Endothelial cell of umbilical vein (primary cell): ENCODE data around the gene ATXN1. TPM values are rescaled to one million over a fixed set of nuclear protein-coding genes. Genes with fewer than 3 reads are reported as not detected.

Source experiments
- BruUV-seq: library from RNA; stranded (reverse); fragments of 400-500 nt; replicated peaks from 2 replicates; lab custom pipeline; 2021; lab: Mats Ljungman, UMichigan
- CTCF ChIA-PET: fragments of 300-600, 350-600 bp; sonication (Branson Sonifier 250); formaldehyde crosslinking; loops from one replicate; lab custom pipeline; 2021; ENCODE audit warnings: antibody characterized with exemption, inconsistent platforms; lab: Charles Lee
- POLR2A ChIA-PET: fragments of 300-600, 350-600 bp; sonication (Branson Sonifier 250); formaldehyde crosslinking; loops from one replicate; lab custom pipeline; 2021; ENCODE audit warnings: antibody characterized with exemption, inconsistent platforms; lab: Charles Lee
- DNase-seq: peaks from one replicate; pipeline ENCODE4 v3.0.0-alpha.2; 2011; ENCODE audit warnings: low read depth, low spot score
- FAIRE-seq: peaks from 2 replicates; lab custom pipeline; 2011; peaks lifted over from hg19 to GRCh38; lab: Jason Lieb, UNC
- H2AFZ ChIP-seq: 2 replicates; pipeline ENCODE4 v1.6.0; 2012; ENCODE audit warnings: low read depth, low read length, control low read depth, inconsistent platforms
- H3K27ac ChIP-seq: 2 replicates; pipeline ENCODE4 v1.5.1; 2011; ENCODE audit warnings: low read depth, mild to moderate bottlenecking, control low read depth, low read length, moderate library complexity; ENCODE audit not compliant: insufficient read depth
- H3K27me3 ChIP-seq, 2 experiments: 2 replicates each; pipeline versions ENCODE4 v1.6.0 to v1.6.1; 2011; ENCODE audit warnings: low read length in 2 of 2, mixed read lengths in 1 of 2; ENCODE audit not compliant: control insufficient read depth in 2 of 2, insufficient read depth in 2 of 2
- H3K36me3 ChIP-seq, 2 experiments: 2 replicates in 1 of 2; 3 replicates in 1 of 2; pipeline ENCODE4 v1.5.1; 2011; ENCODE audit warnings: low read length in 2 of 2, mild to moderate bottlenecking in 1 of 2, moderate library complexity in 1 of 2; ENCODE audit not compliant: control insufficient read depth in 2 of 2, insufficient read depth in 2 of 2; ENCODE audit errors: extremely low read depth in 1 of 2
- H3K4me1 ChIP-seq: 3 replicates; pipeline ENCODE4 v1.5.1; 2011; ENCODE audit warnings: mild to moderate bottlenecking, low read length; ENCODE audit not compliant: control insufficient read depth, insufficient read depth; ENCODE audit errors: extremely low read depth
- H3K4me2 ChIP-seq: 2 replicates; pipeline ENCODE4 v1.6.1; 2011; ENCODE audit warnings: low read length, control low read depth, mixed read lengths; ENCODE audit not compliant: insufficient read depth
- H3K4me3 ChIP-seq, 3 experiments: fragments of 200-600 bp in 1 of 3; sonication (generic), shearing (Covaris generic) in 1 of 3; replicated peaks in 1 of 3; 2 replicates each; pipeline ENCODE4 v1.5.1; 2011 to 2016; ENCODE audit warnings: control low read depth in 3 of 3, low read length in 3 of 3, mild to moderate bottlenecking in 2 of 3, inconsistent platforms in 1 of 3, low read depth in 1 of 3, moderate library complexity in 1 of 3; ENCODE audit not compliant: insufficient read depth in 1 of 3
- H3K79me2 ChIP-seq: 2 replicates; pipeline ENCODE4 v1.6.0; 2012; ENCODE audit warnings: low read length, inconsistent platforms; ENCODE audit not compliant: control insufficient read depth, insufficient read depth
- H3K9ac ChIP-seq: replicated peaks from 2 replicates; pipeline ENCODE3; 2011; ENCODE audit warnings: low read length, control low read depth; ENCODE audit not compliant: insufficient read depth; ENCODE audit errors: extremely low read depth
- H3K9me1 ChIP-seq: replicated peaks from 3 replicates; pipeline ENCODE4 v1.6.0; 2011; ENCODE audit warnings: mild to moderate bottlenecking, low read length; ENCODE audit not compliant: control insufficient read depth, insufficient read depth; ENCODE audit errors: extremely low read depth
- H3K9me3 ChIP-seq: replicated peaks from 2 replicates; pipeline ENCODE4 v1.5.1; 2012; ENCODE audit warnings: low read length, inconsistent platforms; ENCODE audit not compliant: control insufficient read depth, insufficient read depth
- H4K20me1 ChIP-seq: replicated peaks from 2 replicates; pipeline ENCODE3; 2011; ENCODE audit warnings: mild to moderate bottlenecking, low read length; ENCODE audit not compliant: control insufficient read depth, insufficient read depth; ENCODE audit errors: extremely low read depth
- EZH2 ChIP-seq: IDR thresholded peaks from 2 replicates; pipeline ENCODE4 v1.6.1; 2012; ENCODE audit warnings: borderline replicate concordance, low read depth, mild to moderate bottlenecking, moderate library complexity, low read length, inconsistent platforms; ENCODE audit not compliant: severe bottlenecking
- FOS ChIP-seq: IDR thresholded peaks from 2 replicates; pipeline ENCODE4 v1.6.1; 2011; ENCODE audit warnings: mild to moderate bottlenecking, low read length, moderate library complexity, borderline replicate concordance; ENCODE audit not compliant: insufficient read depth
- GATA2 ChIP-seq: IDR thresholded peaks from 2 replicates; pipeline ENCODE4 v1.7.0; 2011; ENCODE audit warnings: low read depth, mild to moderate bottlenecking, moderate library complexity, mixed read lengths, low read length; ENCODE audit not compliant: insufficient read length, insufficient read depth
- JUN ChIP-seq: IDR thresholded peaks from 2 replicates; pipeline ENCODE4 v1.6.1; 2011; ENCODE audit warnings: borderline replicate concordance, low read depth; ENCODE audit not compliant: insufficient read length, insufficient read depth
- POLR2AphosphoS5 ChIP-seq: IDR thresholded peaks from 2 replicates; pipeline ENCODE4 v1.6.1; 2012; ENCODE audit warnings: low read depth, mild to moderate bottlenecking, control low read depth, low read length, moderate library complexity; ENCODE audit not compliant: insufficient read depth
- dilution Hi-C: fragments of 300-500 bp; cut with MboI; formaldehyde crosslinking; loops from one replicate; pipeline ENCODE4 v1.15.0; 2019; ENCODE audit warnings: low sequenced_read_pairs; ENCODE audit not compliant: extremely low pct_ligation_motif_present
- intact Hi-C: fragments of 100-400 bp; cut with micrococcal nuclease; formaldehyde crosslinking; loops from one replicate; pipeline ENCODE4 v1.10.0; 2022
- polyA plus RNA-seq, 4 experiments: library from polyadenylated mRNA; depleted of rRNA in 3 of 4; stranded (reverse) in 3 of 4; unstranded in 1 of 4; fragments of >200 nt; gene quantifications; 2 replicates each; pipeline versions ENCODE4 v1.2.1 to v1.2.3, GENCODE V29; 2011 to 2012; ENCODE audit warnings: missing spikeins in 1 of 4
- total RNA-seq: library from RNA; stranded (reverse); gene quantifications from 2 replicates; pipeline ENCODE4 v1.2.3, GENCODE V29; 2021
- TF ChIP-seq, protein P1 (sequence below), 2 donors: IDR thresholded peaks; 1 replicate in 1 of 2; 2 replicates in 1 of 2; pipeline ENCODE4 v1.5.1; 2011; ENCODE audit warnings: low read length in 2 of 2, mild to moderate bottlenecking in 2 of 2, moderate library complexity in 2 of 2, control low read depth in 1 of 2, inconsistent platforms in 1 of 2, low read depth in 1 of 2; ENCODE audit not compliant: insufficient read depth in 1 of 2; ENCODE audit errors: extremely low read depth in 1 of 2

ATXN1 gene
- total and polyA plus RNA-seq, 2 donors (not counting 3 experiments of a cell fraction or from before 2014, with no cell fraction given): 16.4 to 33.0 TPM

DNA sequence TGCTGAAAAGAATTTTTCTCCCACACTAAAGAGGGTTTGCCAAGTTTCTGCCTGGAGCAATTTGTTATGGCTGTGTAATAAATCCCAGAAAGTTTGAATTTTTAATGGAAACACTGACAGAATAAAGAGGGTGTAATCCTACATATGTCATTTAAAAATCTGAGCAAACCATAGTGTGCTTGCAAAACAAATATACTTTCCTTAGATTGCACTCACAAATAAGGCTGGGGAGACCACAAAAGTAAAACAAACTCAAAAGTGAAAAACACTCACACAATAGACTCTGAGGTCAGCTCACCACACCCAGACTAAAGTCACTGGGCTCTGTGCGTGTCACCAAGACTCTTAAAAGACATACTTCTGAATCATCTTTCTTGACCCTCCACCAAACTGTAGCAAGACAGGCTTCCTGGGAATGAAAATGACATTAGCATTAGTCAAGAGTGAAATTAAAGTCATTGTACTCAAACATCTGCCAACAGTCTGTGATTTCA, 4.8 kb upstream of the ATXN1 start:
- H3K27ac ChIP-seq: peak overlapping the region; percentile 51
- peak overlapping the region; percentile 19 for H3K9ac ChIP-seq
- H3K4me3 ChIP-seq: no peak overlapping the region
- intact Hi-C loops: loop anchor here (5.0 kb wide), 3 partner anchors 246 to 549 kb away; no protein-coding TSS in a partner anchor
- BruUV-seq: no TSS peak
- no peak overlapping the region for H2AFZ ChIP-seq
- H3K27me3 ChIP-seq: no peaks in the 10 kb centered on the region
- no peaks in the 10 kb centered on the region for H3K9me3 ChIP-seq
- FAIRE-seq (peak; percentile 62), DNase-seq (peak; percentile 64)
- no peaks in the 10 kb centered on the region for H3K9me1 ChIP-seq
- ChIA-PET CTCF (interaction anchor here (1.0 to 1.4 kb wide), 2 partner anchors 199 to 320 kb away, joined by 3 to 8 read pairs; no protein-coding TSS in a partner anchor), POLR2A (no interaction called here)
- no peaks in the 10 kb centered on the region for H4K20me1 ChIP-seq
- dilution Hi-C loops: no loop called here
- peak; percentile 36 for TF ChIP-seq JUN
- peak; percentile 84 for TF ChIP-seq FOS
- no peak for TF ChIP-seq EZH2
- TF ChIP-seq GATA2: no peak
- peak; percentile 58 for TF ChIP-seq POLR2AphosphoS5
- H3K4me1 ChIP-seq: peaks cover 69% of the 10 kb centered on the region
- no peaks in the 10 kb centered on the region for H3K79me2 ChIP-seq
- H3K4me2 ChIP-seq: peak overlapping the region; percentile 13
- no peaks in the 10 kb centered on the region for H3K36me3 ChIP-seq

DNA sequence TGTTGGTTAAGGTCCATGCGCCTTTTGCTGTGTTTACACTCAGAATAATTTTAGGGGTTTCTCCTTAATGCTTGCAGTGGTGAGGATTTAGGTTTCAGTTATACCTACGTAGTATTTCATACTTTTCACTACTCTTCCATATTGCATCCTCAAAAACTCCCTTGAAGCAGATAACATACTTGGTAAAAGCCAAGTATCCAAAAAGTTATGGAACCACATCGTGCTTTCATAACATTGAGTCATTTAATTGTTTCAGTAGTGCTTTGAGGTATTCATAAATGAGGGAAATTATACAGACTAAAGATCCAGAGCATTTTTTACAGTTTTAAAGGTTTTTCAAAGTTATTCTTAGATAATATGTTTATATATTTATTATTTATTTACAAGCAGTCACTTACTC, 4.0 kb upstream of the ATXN1 start:
- no peak for FAIRE-seq
- Histone ChIP-seq H3K27ac (no peak overlapping the region), H3K79me2 (no peaks in the 10 kb centered on the region), H3K9ac (no peak overlapping the region), H3K9me1 (no peaks in the 10 kb centered on the region), H3K36me3 (no peaks in the 10 kb centered on the region), H3K27me3 (no peaks in the 10 kb centered on the region), H3K9me3 (no peaks in the 10 kb centered on the region), H2AFZ (no peak overlapping the region), H4K20me1 (no peaks in the 10 kb centered on the region), H3K4me3 (no peak overlapping the region), H3K4me2 (no peak overlapping the region), H3K4me1 (peaks cover 61% of the 10 kb centered on the region)
- no TSS peak for BruUV-seq
- no peak for DNase-seq
- intact Hi-C loops: loop anchor here (5.0 kb wide), 3 partner anchors 247 to 548 kb away; no protein-coding TSS in a partner anchor
- CTCF ChIA-PET: interaction anchor here (0.7 to 5.0 kb wide), 9 partner anchors 7 to 432 kb away, joined by 3 to 234 read pairs (median 16); no protein-coding TSS in a partner anchor
- TF ChIP-seq, protein P1, sequence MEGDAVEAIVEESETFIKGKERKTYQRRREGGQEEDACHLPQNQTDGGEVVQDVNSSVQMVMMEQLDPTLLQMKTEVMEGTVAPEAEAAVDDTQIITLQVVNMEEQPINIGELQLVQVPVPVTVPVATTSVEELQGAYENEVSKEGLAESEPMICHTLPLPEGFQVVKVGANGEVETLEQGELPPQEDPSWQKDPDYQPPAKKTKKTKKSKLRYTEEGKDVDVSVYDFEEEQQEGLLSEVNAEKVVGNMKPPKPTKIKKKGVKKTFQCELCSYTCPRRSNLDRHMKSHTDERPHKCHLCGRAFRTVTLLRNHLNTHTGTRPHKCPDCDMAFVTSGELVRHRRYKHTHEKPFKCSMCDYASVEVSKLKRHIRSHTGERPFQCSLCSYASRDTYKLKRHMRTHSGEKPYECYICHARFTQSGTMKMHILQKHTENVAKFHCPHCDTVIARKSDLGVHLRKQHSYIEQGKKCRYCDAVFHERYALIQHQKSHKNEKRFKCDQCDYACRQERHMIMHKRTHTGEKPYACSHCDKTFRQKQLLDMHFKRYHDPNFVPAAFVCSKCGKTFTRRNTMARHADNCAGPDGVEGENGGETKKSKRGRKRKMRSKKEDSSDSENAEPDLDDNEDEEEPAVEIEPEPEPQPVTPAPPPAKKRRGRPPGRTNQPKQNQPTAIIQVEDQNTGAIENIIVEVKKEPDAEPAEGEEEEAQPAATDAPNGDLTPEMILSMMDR (IDR thresholded peaks at IDR 0.05; ENCODE audit: extremely low read depth in 1 of 2, insufficient read depth in 1 of 2, low read depth in 1 of 2, low read length in 2 of 2): no peak
- no peak for TF ChIP-seq FOS
- no peak for TF ChIP-seq GATA2
- TF ChIP-seq EZH2: no peak
- dilution Hi-C loops: no loop called here
- POLR2A ChIA-PET: no interaction called here
